Smooth muscle cell (in vitro differentiated cells): Measurements from ENCODE around the gene TTC28. TPM values are rescaled to one million over a fixed set of nuclear protein-coding genes. Genes with fewer than 3 reads are reported as not detected.
"Not testable (repeated sequence)": the region's sequence is repeated elsewhere in the genome, so short reads cannot be mapped to it uniquely, and the experiment has no call there.

Experiments used
- DNase-seq: peaks from one replicate; lab custom pipeline; 2025; ENCODE audit not compliant: unreplicated experiment; lab: John Stamatoyannopoulos, UW
- H2AFZ ChIP-seq: fragments of 200-600 bp; sonication (generic); 2 replicates; pipeline ENCODE4 v1.6.0; 2016; ENCODE audit warnings: antibody characterized with exemption, low read depth, mild to moderate bottlenecking
- H3F3A ChIP-seq: fragments of 200-600 bp; sonication (generic); 2 replicates; pipeline ENCODE4 v1.6.0; 2017; ENCODE audit warnings: antibody characterized with exemption, low read depth
- H3K27ac ChIP-seq: fragments of 200-600 bp; sonication (generic); 2 replicates; pipeline ENCODE4 v1.5.1; 2016; ENCODE audit warnings: low read depth, mild to moderate bottlenecking
- H3K27me3 ChIP-seq: fragments of 200-600 bp; sonication (generic); 2 replicates; pipeline ENCODE4 v1.6.1; 2016; ENCODE audit warnings: low read depth, mild to moderate bottlenecking
- H3K36me3 ChIP-seq: fragments of 200-600 bp; sonication (generic); 2 replicates; pipeline ENCODE4 v1.5.1; 2016; ENCODE audit warnings: low read depth
- H3K4me1 ChIP-seq: fragments of 200-600 bp; sonication (generic); 2 replicates; pipeline ENCODE4 v1.5.1; 2016; ENCODE audit warnings: low read depth
- H3K4me2 ChIP-seq: fragments of 200-600 bp; sonication (generic); 2 replicates; pipeline ENCODE4 v1.6.0; 2016; ENCODE audit warnings: mild to moderate bottlenecking
- H3K4me3 ChIP-seq: fragments of 200-600 bp; sonication (generic); 2 replicates; pipeline ENCODE4 v1.5.1; 2016; ENCODE audit warnings: mild to moderate bottlenecking
- H3K79me2 ChIP-seq: fragments of 200-600 bp; sonication (generic); 2 replicates; pipeline ENCODE4 v1.6.0; 2016; ENCODE audit warnings: low read depth, mild to moderate bottlenecking
- H3K9ac ChIP-seq: fragments of 200-600 bp; sonication (generic); 2 replicates; pipeline ENCODE4 v1.6.0; 2016; ENCODE audit warnings: low read depth
- H3K9me3 ChIP-seq: fragments of 200-600 bp; sonication (generic); replicated peaks from 2 replicates; pipeline ENCODE4 v1.5.1; 2016; ENCODE audit warnings: low read depth
- H4K20me1 ChIP-seq: fragments of 200-600 bp; sonication (generic); 2 replicates; pipeline ENCODE4 v1.6.0; 2016; ENCODE audit warnings: low read depth
- WGBS: methylation state at CpG from one replicate; pipeline ENCODE4 v1.1.7; 2016; ENCODE audit warnings: low lambda C conversion rate; 5-methylcytosine and 5-hydroxymethylcytosine counted together
- polyA plus RNA-seq: library from polyadenylated mRNA; unstranded; fragments of >200 nt; fragmentation: Nextera tagmentation; extraction: Ambion mirVana; gene quantifications from 2 replicates; pipeline ENCODE4 v1.2.1, GENCODE V29; 2016
- total RNA-seq: library from RNA; depleted of rRNA; stranded (reverse); fragments of >200 nt; gene quantifications from 2 replicates; pipeline ENCODE4 v1.2.3, GENCODE V29; 2014
- TF ChIP-seq, protein P1 (sequence below): fragments of 200-600 bp; sonication (generic); IDR thresholded peaks from 2 replicates; pipeline ENCODE4 v1.5.1; 2017; ENCODE audit warnings: borderline replicate concordance, mild to moderate bottlenecking, antibody characterized with exemption; ENCODE audit not compliant: insufficient read depth, poor library complexity, severe bottlenecking

Gene TTC28
- total and polyA plus RNA-seq, 2 experiments from 2014 or later, result 6.3 to 17.9 TPM

DNA sequence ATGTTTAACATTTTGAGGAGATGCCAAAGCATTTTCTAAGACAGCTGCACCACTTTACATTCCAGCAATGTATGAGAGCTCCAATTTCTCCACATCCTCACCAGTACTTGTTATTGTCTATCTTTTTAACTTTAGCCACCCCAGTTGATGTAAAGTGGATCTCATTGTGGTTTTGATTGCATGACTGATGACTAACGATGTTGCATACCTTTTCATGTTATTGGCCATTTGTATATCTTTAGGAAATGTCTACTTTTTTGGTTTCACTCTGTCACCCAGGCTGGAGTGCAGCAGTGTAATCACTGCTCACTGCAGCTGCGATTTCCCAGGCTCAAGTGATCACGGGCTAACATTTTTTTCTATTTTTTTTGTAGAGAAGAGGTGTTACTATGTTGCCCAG is 8.9 kb downstream of the TTC28 start:
- TF ChIP-seq, protein P1, sequence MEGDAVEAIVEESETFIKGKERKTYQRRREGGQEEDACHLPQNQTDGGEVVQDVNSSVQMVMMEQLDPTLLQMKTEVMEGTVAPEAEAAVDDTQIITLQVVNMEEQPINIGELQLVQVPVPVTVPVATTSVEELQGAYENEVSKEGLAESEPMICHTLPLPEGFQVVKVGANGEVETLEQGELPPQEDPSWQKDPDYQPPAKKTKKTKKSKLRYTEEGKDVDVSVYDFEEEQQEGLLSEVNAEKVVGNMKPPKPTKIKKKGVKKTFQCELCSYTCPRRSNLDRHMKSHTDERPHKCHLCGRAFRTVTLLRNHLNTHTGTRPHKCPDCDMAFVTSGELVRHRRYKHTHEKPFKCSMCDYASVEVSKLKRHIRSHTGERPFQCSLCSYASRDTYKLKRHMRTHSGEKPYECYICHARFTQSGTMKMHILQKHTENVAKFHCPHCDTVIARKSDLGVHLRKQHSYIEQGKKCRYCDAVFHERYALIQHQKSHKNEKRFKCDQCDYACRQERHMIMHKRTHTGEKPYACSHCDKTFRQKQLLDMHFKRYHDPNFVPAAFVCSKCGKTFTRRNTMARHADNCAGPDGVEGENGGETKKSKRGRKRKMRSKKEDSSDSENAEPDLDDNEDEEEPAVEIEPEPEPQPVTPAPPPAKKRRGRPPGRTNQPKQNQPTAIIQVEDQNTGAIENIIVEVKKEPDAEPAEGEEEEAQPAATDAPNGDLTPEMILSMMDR, result no peak
- Histone ChIP-seq H3K9me3 (no peaks in the 10 kb centered on the region), H3K9ac (no peak overlapping the region), H3K4me2 (no peak overlapping the region), H3F3A (no peaks in the 10 kb centered on the region), H4K20me1 (peaks cover 40% of the 10 kb centered on the region), H3K79me2 (peaks cover 10% of the 10 kb centered on the region), H3K27ac (no peak overlapping the region), H3K27me3 (no peaks in the 10 kb centered on the region), H2AFZ (no peak overlapping the region), H3K36me3 (no peaks in the 10 kb centered on the region), H3K4me3 (no peak overlapping the region), H3K4me1 (no peaks in the 10 kb centered on the region)
- DNase-seq, result no peak
- 92% methylated on average over 3 of the region's 3 CpGs for WGBS

DNA sequence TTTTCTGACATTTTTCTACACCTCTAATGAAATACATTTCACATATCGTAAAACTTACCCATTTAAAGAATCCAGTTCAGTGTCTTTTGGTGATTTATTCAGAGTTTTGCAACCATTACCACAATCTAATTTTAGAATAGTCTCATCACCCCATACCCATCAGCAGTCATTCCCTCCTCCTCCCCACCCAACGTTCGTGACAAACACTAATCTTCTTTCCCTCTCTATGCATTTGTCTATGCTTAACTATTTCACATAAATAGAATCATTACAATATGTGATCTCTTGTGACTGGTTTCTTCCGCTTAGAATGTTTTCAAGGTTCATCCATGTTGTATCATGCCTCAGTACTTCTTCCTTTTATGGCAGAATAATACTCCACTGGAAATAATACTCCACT is 9.5 kb downstream of the TTC28 start:
- no peaks in the 10 kb centered on the region for H3K4me1 ChIP-seq
- H3K27ac ChIP-seq, result no peak overlapping the region
- TF ChIP-seq, protein P1, result no peak

DNA sequence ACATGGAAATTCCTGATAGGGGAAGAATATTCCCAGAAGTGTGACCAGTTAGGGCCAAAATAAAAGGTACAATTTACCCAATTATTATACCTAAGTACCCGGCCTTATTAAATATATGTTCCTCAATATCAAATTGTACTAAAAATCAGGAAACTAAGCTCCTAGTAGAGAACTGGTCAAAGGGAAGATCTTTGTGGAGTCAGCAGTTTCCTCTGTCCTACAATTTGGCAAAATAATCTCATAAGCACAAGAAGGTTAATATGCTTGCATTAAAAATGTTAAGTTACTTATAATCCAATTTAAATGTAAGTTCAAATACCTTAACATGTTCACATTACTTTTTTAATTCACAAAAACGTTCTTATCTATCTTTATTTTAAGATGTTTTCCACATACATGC is 10.3 kb downstream of the TTC28 start:
- DNase-seq, result no peak
- 78% methylated on average over 2 of the region's 2 CpGs for WGBS
- H3K4me3 ChIP-seq, result no peak overlapping the region
- no peak overlapping the region for H3K27ac ChIP-seq
- H3K27me3 ChIP-seq, result no peaks in the 10 kb centered on the region
- H3K9ac ChIP-seq, result no peak overlapping the region
- TF ChIP-seq, protein P1, result no peak
- no peaks in the 10 kb centered on the region for H3K4me1 ChIP-seq
- H3K36me3 ChIP-seq, result no peaks in the 10 kb centered on the region
- H3K79me2 ChIP-seq, result peaks cover 10% of the 10 kb centered on the region
- H3F3A ChIP-seq, result no peaks in the 10 kb centered on the region
- no peak overlapping the region for H3K4me2 ChIP-seq
- H2AFZ ChIP-seq, result no peak overlapping the region
- H4K20me1 ChIP-seq, result peaks cover 26% of the 10 kb centered on the region
- no peaks in the 10 kb centered on the region for H3K9me3 ChIP-seq

More for the DNA sequence above, 9.5 kb downstream of the TTC28 start:
- no peaks in the 10 kb centered on the region for H3K36me3 ChIP-seq
- no peaks in the 10 kb centered on the region for H3K27me3 ChIP-seq
- 84% methylated on average over 4 of the region's 4 CpGs for WGBS
- no peak overlapping the region for H2AFZ ChIP-seq
- H4K20me1 ChIP-seq, result peaks cover 34% of the 10 kb centered on the region
- H3K79me2 ChIP-seq, result peaks cover 10% of the 10 kb centered on the region
- H3K9me3 ChIP-seq, result no peaks in the 10 kb centered on the region
- no peaks in the 10 kb centered on the region for H3F3A ChIP-seq
- no peak for DNase-seq
- H3K4me2 ChIP-seq, result no peak overlapping the region
- no peak overlapping the region for H3K9ac ChIP-seq
- no peak overlapping the region for H3K4me3 ChIP-seq

DNA sequence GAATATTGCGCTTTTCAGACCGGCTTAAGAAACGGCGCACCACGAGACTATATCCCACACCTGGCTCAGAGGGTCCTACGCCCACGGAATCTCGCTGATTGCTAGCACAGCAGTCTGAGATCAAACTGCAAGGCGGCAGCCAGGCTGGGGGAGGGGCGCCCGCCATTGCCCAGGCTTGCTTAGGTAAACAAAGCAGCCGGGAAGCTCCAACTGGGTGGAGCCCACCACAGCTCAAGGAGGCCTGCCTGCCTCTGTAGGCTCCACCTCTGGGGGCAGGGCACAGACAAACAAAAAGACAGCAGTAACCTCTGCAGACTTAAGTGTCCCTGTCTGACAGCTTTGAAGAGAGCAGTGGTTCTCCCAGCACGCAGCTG is 16.1 kb downstream of the TTC28 start:
- H3K9ac ChIP-seq, H3K4me3 ChIP-seq, H2AFZ ChIP-seq, H3K36me3 ChIP-seq, H3K4me1 ChIP-seq, H3F3A ChIP-seq, H3K4me2 ChIP-seq, H4K20me1 ChIP-seq, H3K79me2 ChIP-seq, H3K27ac ChIP-seq, DNase-seq, H3K9me3 ChIP-seq, H3K27me3 ChIP-seq: not testable (repeated sequence)
- 40% methylated on average over 2 of the region's 13 CpGs for WGBS
